GM10266 (cell line): ENCODE results near the gene TUT4.

Source experiments
- DNase-seq: peaks from one replicate; pipeline ENCODE4 v3.0.0; 2012; ENCODE audit errors: extremely low spot score
- TF ChIP-seq, protein P1 (sequence below): IDR thresholded peaks from 2 replicates; pipeline ENCODE4 v1.5.1; 2012; ENCODE audit warnings: mild to moderate bottlenecking, low read depth; ENCODE audit not compliant: control insufficient read depth, insufficient read depth; ENCODE audit errors: missing control alignments

Gene TUT4

DNA sequence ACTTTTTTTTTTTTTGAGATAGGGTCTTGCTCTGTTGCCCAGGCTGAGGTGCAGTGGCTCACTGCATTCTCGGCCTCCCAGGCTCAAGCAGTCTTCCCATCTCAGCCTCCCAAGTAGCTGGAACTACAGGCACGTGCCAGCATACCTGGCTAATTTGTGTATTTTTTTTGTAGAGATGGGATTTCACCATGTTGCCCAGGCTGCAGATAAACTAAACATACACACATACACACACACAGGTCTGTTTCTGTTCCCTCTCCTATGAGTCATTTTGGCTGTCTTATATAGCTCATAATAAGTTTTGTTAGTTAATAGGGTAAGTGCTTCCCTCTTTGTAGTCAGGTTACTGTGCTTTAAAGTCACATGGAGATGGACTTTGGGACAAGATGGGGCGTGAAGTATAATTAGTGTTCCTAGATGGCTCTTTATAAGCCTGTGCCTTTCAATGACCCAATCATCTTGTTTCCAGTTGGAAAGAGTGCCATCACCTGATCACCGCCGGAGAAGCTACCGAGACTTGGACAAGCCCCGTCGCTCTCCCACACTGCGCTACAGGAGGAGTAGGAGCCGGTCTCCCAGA, 139.4 kb downstream of the TUT4 start:
- TF ChIP-seq, protein P1, sequence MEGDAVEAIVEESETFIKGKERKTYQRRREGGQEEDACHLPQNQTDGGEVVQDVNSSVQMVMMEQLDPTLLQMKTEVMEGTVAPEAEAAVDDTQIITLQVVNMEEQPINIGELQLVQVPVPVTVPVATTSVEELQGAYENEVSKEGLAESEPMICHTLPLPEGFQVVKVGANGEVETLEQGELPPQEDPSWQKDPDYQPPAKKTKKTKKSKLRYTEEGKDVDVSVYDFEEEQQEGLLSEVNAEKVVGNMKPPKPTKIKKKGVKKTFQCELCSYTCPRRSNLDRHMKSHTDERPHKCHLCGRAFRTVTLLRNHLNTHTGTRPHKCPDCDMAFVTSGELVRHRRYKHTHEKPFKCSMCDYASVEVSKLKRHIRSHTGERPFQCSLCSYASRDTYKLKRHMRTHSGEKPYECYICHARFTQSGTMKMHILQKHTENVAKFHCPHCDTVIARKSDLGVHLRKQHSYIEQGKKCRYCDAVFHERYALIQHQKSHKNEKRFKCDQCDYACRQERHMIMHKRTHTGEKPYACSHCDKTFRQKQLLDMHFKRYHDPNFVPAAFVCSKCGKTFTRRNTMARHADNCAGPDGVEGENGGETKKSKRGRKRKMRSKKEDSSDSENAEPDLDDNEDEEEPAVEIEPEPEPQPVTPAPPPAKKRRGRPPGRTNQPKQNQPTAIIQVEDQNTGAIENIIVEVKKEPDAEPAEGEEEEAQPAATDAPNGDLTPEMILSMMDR = no peak
- DNase-seq = no peak

DNA sequence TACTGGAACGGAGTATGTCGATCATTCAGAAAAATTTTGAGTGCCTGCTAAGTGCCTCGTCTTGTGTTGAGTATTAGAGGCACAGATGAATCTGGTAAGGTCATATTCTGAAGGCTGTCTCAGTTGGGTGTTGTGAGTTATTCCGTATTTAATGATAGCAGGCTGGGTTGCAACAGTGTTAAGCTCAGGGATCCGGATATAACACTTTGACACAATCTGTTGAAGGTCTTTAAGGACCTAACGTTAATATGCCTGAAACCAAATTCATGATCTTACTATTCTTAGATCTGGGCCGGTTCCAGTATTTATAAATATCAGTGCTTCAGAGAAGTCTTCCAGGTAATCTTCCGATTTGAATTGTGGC, 147.9 kb downstream of the TUT4 start:
- peak; percentile 12 for DNase-seq
- TF ChIP-seq, protein P1 = no peak

DNA sequence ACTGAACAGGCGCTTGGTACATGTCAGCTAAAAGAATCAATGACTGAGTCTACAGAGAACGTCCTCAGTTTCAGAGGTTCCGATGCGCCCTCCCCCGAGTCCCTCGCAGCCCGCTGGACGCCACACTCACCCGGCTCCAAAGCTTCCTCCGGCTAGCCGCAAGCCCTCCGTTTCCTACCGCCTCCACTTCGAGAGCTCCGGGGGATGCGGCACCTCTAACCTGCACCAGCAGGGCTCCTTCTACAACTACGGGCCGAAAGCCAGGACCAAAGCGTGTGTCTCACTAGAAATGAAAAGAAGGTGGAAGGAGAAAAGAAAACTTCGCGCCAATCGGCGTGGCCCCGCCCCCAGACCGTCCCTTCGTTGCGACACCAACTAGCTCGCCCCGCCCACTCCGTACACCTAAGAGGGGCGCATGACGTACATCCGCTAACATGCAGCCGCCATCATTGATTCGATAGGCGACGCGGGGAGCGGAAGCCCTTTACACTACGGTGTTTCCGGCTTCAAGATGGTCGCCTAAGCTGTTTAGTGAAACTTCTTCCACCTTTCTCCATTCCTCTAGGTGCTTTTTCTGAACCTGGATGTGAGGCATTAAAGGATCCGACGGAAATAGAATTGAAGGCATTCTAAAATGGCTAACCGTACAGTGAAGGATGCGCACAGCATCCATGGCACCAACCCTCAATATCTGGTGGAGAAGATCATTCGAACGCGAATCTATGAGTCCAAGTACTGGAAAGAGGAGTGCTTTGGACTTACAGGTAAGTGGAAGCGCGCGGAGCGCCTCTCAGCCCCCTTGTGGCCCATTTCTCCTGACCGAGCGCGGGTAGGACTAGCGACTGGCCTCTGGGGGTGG, 148.5 kb downstream of the TUT4 start, which contains the start of the genes ORC1 and PRPF38A:
Gene ORC1, minus strand, starts transcription at position 308 of the 859 bp plus-strand sequence. CDS start 2,200 bp downstream, outside the sequence.
Gene PRPF38A, plus strand, starts transcription at position 487 of the 859 bp plus-strand sequence. Its CDS starts 148 bp downstream, at position 635.
- peak; percentile 94 for DNase-seq
- TF ChIP-seq, protein P1 = peak; percentile 49

DNA sequence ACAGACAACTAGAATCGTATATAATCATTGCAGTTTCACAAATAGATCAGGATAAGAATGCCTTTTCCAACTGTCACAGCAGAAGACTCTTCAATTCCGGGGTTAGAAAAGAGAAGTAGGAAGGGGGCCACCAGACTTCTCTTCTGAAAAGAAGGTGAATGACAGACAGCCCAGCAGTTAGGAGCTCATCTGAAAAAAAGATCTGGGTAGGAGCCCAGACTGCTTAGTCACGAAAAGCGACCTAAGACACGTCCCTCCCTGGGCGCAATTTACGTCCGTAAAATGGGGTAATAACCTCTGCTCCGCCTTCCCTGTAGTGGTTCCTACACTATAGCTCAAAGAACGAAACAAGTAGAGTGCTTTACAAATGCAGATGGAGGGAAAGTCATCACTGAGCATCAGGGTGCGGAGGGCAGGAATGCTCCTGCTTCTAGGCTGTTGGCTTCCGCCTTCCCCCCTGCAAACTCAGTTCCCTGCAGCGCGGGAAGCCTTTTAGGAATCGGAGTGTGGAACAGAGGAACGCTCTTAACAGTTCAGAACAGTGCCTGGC, 149.3 kb downstream of the TUT4 start:
- DNase-seq = peak; percentile 65
- TF ChIP-seq, protein P1 = no peak

DNA sequence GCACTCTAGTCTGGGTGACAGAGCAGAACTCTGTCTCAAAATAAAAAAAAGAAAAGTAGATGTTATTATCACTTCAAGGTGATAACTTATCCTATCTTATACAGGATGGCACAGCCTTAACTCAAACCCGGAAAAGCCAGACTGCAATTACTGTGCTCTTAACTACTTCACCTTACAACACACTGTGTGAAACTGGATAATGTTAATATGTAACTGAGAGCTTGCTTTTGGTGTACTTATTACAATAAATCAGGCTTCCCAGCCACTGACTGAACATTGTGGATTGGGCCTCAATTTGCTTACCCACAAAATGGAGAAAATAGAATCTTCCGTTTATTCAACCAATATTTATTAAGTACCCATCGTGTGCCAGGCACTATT, 150.0 kb downstream of the TUT4 start:
- TF ChIP-seq, protein P1 = no peak
- DNase-seq = no peak

DNA sequence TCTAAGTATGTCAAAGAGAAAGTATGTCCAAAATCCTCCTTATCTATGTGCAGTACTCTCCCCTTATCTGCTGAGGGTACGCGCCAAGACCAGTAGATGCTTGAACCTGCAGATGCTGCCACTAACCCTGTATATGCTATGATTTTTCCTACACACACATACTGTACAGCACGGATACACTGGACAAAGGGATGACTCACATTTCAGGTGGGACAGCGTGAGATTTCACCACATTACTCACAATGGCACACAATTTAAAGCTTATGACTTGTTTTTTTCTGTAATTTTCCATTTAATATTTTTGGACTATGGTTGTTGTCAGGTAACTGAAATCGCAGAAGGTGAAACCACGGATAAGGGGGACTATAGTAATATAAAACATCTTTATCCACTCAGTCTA, 152.8 kb downstream of the TUT4 start:
- TF ChIP-seq, protein P1 = no peak

More for the DNA sequence above, 152.8 kb downstream of the TUT4 start:
- no peak for DNase-seq
